ENCODE results near the gene ADGB. TPM values are rescaled to one million over a fixed set of nuclear protein-coding genes. Genes with fewer than 3 reads are reported as not detected.

Gene ADGB
- polyA plus RNA-seq, 1 donor (not counting 4 experiments of a cell fraction or from before 2014, with no cell fraction given): not detected

GRCh38 chr6:146701632-146702031, 102.9 kb downstream of the ADGB start:
- no peaks in the 10 kb centered on the region for H3K9me3 ChIP-seq (ENCODE audit: control insufficient read depth, low read depth, low read length)
- H4K20me1 ChIP-seq (ENCODE audit: control insufficient read depth, extremely low read depth, insufficient read depth, low read length): no peaks in the 10 kb centered on the region
- no peaks in the 10 kb centered on the region for H3K36me3 ChIP-seq (ENCODE audit: control insufficient read depth in 2 of 2, extremely low read depth in 1 of 2, insufficient read depth in 2 of 2, low read length in 2 of 2)
- H3K79me2 ChIP-seq (ENCODE audit: control insufficient read depth, insufficient read depth, low read length): no peaks in the 10 kb centered on the region
- no peak overlapping the region for H2AFZ ChIP-seq (ENCODE audit: control insufficient read depth, low read length)
- H3K4me3 ChIP-seq (ENCODE audit: control insufficient read depth in 2 of 3, extremely low read depth in 1 of 3, insufficient read depth in 2 of 3, low read depth in 1 of 3, low read length in 3 of 3): no peak overlapping the region
- no peak for TF ChIP-seq CTCF (optimal IDR thresholded peaks at IDR 0.05 in 1 of 3, IDR thresholded peaks at IDR 0.05 in 1 of 3, conservative IDR thresholded peaks at IDR 0.05 in 1 of 3; ENCODE audit: extremely low read depth in 1 of 3, insufficient read depth in 2 of 3, low read length in 3 of 3)
- no peak for TF ChIP-seq EZH2 (IDR thresholded peaks at IDR 0.05; ENCODE audit: low read length)
- dilution Hi-C loops (cut with MboI; ENCODE audit: extremely low pct_ligation_motif_present, low sequenced_read_pairs): no loop called here
- DNase-seq (ENCODE audit: low read depth, low spot score): no peak
- no peak for FAIRE-seq
- no peaks in the 10 kb centered on the region for H3K27me3 ChIP-seq (ENCODE audit: control insufficient read depth, extremely low read depth, insufficient read depth, low read length)
- no peak overlapping the region for H3K27ac ChIP-seq (ENCODE audit: control insufficient read depth, insufficient read depth, low read length)
- H3K9ac ChIP-seq (ENCODE audit: control insufficient read depth, extremely low read depth, insufficient read depth, low read length): no peak overlapping the region
- H3K9me1 ChIP-seq (ENCODE audit: control insufficient read depth, extremely low read depth, insufficient read depth, low read length): no peaks in the 10 kb centered on the region
- no peak overlapping the region for H3K4me2 ChIP-seq (ENCODE audit: control insufficient read depth, extremely low read depth, insufficient read depth, low read depth, low read length)
- no peaks in the 10 kb centered on the region for H3K4me1 ChIP-seq (ENCODE audit: control insufficient read depth, extremely low read depth, insufficient read depth, low read length)

- H3K9me1 ChIP-seq (ENCODE audit: control insufficient read depth, extremely low read depth, insufficient read depth, low read length): peaks cover 2% of the 10 kb centered on the region
- DNase-seq (ENCODE audit: low read depth, low spot score) (no peak), FAIRE-seq (no peak)
- dilution Hi-C loops (cut with MboI; ENCODE audit: extremely low pct_ligation_motif_present, low sequenced_read_pairs): no loop called here
- H3K4me1 ChIP-seq (ENCODE audit: control insufficient read depth, extremely low read depth, insufficient read depth, low read length): no peaks in the 10 kb centered on the region
- H3K9me3 ChIP-seq (ENCODE audit: control insufficient read depth, low read depth, low read length): no peaks in the 10 kb centered on the region
- H3K27ac ChIP-seq (ENCODE audit: control insufficient read depth, insufficient read depth, low read length): no peak overlapping the region
- no peak overlapping the region for H3K4me3 ChIP-seq (ENCODE audit: control insufficient read depth in 2 of 3, extremely low read depth in 1 of 3, insufficient read depth in 2 of 3, low read depth in 1 of 3, low read length in 3 of 3)
- H2AFZ ChIP-seq (ENCODE audit: control insufficient read depth, low read length): no peak overlapping the region
- H3K79me2 ChIP-seq (ENCODE audit: control insufficient read depth, insufficient read depth, low read length): no peaks in the 10 kb centered on the region
- TF ChIP-seq CTCF (optimal IDR thresholded peaks at IDR 0.05 in 1 of 3, IDR thresholded peaks at IDR 0.05 in 1 of 3, conservative IDR thresholded peaks at IDR 0.05 in 1 of 3; ENCODE audit: extremely low read depth in 1 of 3, insufficient read depth in 2 of 3, low read length in 3 of 3): no peak
- TF ChIP-seq EZH2 (IDR thresholded peaks at IDR 0.05; ENCODE audit: low read length): no peak
- H3K9ac ChIP-seq (ENCODE audit: control insufficient read depth, extremely low read depth, insufficient read depth, low read length): no peak overlapping the region
- no peak overlapping the region for H3K4me2 ChIP-seq (ENCODE audit: control insufficient read depth, extremely low read depth, insufficient read depth, low read depth, low read length)
- H4K20me1 ChIP-seq (ENCODE audit: control insufficient read depth, extremely low read depth, insufficient read depth, low read length): no peaks in the 10 kb centered on the region
- no peaks in the 10 kb centered on the region for H3K36me3 ChIP-seq (ENCODE audit: control insufficient read depth in 2 of 2, extremely low read depth in 1 of 2, insufficient read depth in 2 of 2, low read length in 2 of 2)
- no peaks in the 10 kb centered on the region for H3K27me3 ChIP-seq (ENCODE audit: control insufficient read depth, extremely low read depth, insufficient read depth, low read length)
Observed at GRCh38 chr6:146709036-146709622, 110.4 kb downstream of the ADGB start.

Data from keratinocyte (primary cell).